ENCODE results near the gene FRRS1L. TPM values are rescaled to one million over a fixed set of nuclear protein-coding genes. Genes with fewer than 3 reads are reported as not detected.

Gene FRRS1L
- total and polyA plus RNA-seq, 2 of the 13 experiments (the other 11 are each of a cell fraction or from before 2014, with no cell fraction given), result 0.02 to 0.03 TPM

DNA sequence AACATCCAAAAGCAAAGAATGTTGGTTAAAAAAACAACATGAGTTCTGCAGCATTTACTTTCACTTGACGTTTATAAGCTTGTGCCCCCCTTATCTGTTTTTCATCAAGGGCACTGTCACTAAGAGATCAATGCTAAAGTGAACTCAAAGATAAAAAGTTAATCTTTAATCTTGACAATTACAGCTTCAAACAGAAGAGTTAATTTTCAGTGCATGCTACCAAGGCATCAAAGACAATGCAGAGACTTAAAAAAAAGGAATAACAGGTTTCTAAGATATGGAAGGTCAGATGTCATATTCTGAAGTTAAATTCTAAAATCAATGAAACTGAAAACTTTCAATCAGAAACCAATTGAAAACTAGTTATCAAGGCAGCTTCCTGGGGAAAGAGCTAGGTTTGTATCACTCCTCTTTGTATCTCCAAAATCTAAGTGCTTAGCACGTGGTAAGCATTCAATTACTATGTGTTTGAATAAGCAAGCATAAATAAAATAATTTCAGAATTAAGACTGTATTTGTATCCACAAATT is 84.9 kb downstream of the FRRS1L start:
- CTCF ChIA-PET (ENCODE audit: low intra/inter-chr PET ratio, low total read pairs), result no interaction called here
- peak overlapping the region; percentile 58 for H3K4me2 ChIP-seq (ENCODE audit: low read depth, low read length)
- peaks cover 4 to 42% of the 10 kb centered on the region in 2 experiments; a peak in 3 of 5 replicates for H3K36me3 ChIP-seq (replicated peaks in 1 of 2; ENCODE audit: control insufficient read depth in 1 of 2, insufficient read depth in 2 of 2, low read length in 2 of 2)
- WGBS (ENCODE audit: low lambda C conversion rate), result 1% methylated on average over 2 of the region's 2 CpGs
- ATAC-seq (peak; percentile 89), DNase-seq (ENCODE audit: low spot score) (peak; percentile 90), FAIRE-seq (peak; percentile 87)
- no peak overlapping the region for H3K9ac ChIP-seq (ENCODE audit: insufficient read depth, low read depth, low read length)
- no peaks in the 10 kb centered on the region for H4K20me1 ChIP-seq (ENCODE audit: insufficient read depth, low read length)
- BruUV-seq (replicated peaks), result no TSS peak
- H3K9me3 ChIP-seq (ENCODE audit: low read length), result no peaks in the 10 kb centered on the region
- in situ Hi-C loops (cut with HindIII; ENCODE audit: extremely low pct_ligation_motif_present, low pct_unique_long_range_greater_than_20kb), result loop anchor here (10.0 kb wide), 1 partner anchor 63 kb away; no protein-coding TSS in a partner anchor
- intact Hi-C loops (cut with micrococcal nuclease; ENCODE audit: unreplicated experiment), result loop anchor here (5.0 kb wide), 1 partner anchor 45 kb away; no protein-coding TSS in a partner anchor
- peaks cover 88% of the 10 kb centered on the region for H3K4me1 ChIP-seq (ENCODE audit: insufficient read depth, low read length)
- H3K4me3 ChIP-seq (replicated peaks in 1 of 3; ENCODE audit: insufficient read depth in 1 of 3, low read depth in 2 of 3, low read length in 3 of 3), result peak overlapping the region in 1 of 3 experiments; percentile 11; a peak in 1 of 6 replicates
- POLR2A ChIA-PET, result interaction anchor here (1.0 to 1.3 kb wide), 6 partner anchors 10 to 196 kb away, joined by 3 to 7 read pairs (median 4); partner anchors contain the start of gene TMEM245
- H3K79me2 ChIP-seq (ENCODE audit: insufficient read depth, low read length), result peaks cover 13% of the 10 kb centered on the region
- peak overlapping the region; percentile 62 for H3K27ac ChIP-seq (ENCODE audit: extremely low read length, insufficient read depth, low read length)
- no peak overlapping the region for H2AFZ ChIP-seq (ENCODE audit: low read length)
- no peaks in the 10 kb centered on the region for H3K27me3 ChIP-seq (ENCODE audit: control insufficient read depth in 1 of 2, insufficient read depth in 2 of 2, low read length in 2 of 2)
- TF ChIP-seq TOPORS (CRISPR knock-in tag; IDR thresholded peaks at IDR 0.05) (no peak), U2AF2 (IDR thresholded peaks at IDR 0.05; ENCODE audit: low read depth, low read length) (no peak), MEF2D (CRISPR knock-in tag; IDR thresholded peaks at IDR 0.05) (peak; percentile 86; the same call in 1 of the 2 replicates), HIC2 (CRISPR knock-in tag; IDR thresholded peaks at IDR 0.05; ENCODE audit: low read depth) (no peak), IKZF1 (IDR thresholded peaks at IDR 0.05) (no peak), ZNF263 (CRISPR knock-in tag; IDR thresholded peaks at IDR 0.05) (no peak), CC2D1A (CRISPR knock-in tag; IDR thresholded peaks at IDR 0.05) (no peak), IRF2 (CRISPR knock-in tag; IDR thresholded peaks at IDR 0.05) (no peak; the same call in 1 of the 2 replicates), KMT2A (CRISPR knock-in tag; IDR thresholded peaks at IDR 0.05) (no peak), ZNF234 (CRISPR knock-in tag; conservative IDR thresholded peaks at IDR 0.05) (no peak), GLMP (CRISPR knock-in tag; IDR thresholded peaks at IDR 0.05; ENCODE audit: borderline replicate concordance) (no peak), ELF3 (CRISPR knock-in tag; IDR thresholded peaks at IDR 0.05) (peak; percentile 29; the same call in 1 of the 2 replicates), HMG20A (CRISPR knock-in tag; IDR thresholded peaks at IDR 0.05; ENCODE audit: borderline replicate concordance) (peak; percentile 96)
- TF ChIP-seq, protein P1, sequence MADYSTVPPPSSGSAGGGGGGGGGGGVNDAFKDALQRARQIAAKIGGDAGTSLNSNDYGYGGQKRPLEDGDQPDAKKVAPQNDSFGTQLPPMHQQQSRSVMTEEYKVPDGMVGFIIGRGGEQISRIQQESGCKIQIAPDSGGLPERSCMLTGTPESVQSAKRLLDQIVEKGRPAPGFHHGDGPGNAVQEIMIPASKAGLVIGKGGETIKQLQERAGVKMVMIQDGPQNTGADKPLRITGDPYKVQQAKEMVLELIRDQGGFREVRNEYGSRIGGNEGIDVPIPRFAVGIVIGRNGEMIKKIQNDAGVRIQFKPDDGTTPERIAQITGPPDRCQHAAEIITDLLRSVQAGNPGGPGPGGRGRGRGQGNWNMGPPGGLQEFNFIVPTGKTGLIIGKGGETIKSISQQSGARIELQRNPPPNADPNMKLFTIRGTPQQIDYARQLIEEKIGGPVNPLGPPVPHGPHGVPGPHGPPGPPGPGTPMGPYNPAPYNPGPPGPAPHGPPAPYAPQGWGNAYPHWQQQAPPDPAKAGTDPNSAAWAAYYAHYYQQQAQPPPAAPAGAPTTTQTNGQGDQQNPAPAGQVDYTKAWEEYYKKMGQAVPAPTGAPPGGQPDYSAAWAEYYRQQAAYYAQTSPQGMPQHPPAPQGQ (CRISPR knock-in tag; IDR thresholded peaks at IDR 0.05; ENCODE audit: borderline replicate concordance), result no peak
- TF ChIP-seq, protein P2, sequence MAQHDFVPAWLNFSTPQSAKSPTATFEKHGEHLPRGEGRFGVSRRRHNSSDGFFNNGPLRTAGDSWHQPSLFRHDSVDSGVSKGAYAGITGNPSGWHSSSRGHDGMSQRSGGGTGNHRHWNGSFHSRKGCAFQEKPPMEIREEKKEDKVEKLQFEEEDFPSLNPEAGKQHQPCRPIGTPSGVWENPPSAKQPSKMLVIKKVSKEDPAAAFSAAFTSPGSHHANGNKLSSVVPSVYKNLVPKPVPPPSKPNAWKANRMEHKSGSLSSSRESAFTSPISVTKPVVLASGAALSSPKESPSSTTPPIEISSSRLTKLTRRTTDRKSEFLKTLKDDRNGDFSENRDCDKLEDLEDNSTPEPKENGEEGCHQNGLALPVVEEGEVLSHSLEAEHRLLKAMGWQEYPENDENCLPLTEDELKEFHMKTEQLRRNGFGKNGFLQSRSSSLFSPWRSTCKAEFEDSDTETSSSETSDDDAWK (CRISPR knock-in tag; IDR thresholded peaks at IDR 0.05), result no peak
- TF ChIP-seq, protein P3, sequence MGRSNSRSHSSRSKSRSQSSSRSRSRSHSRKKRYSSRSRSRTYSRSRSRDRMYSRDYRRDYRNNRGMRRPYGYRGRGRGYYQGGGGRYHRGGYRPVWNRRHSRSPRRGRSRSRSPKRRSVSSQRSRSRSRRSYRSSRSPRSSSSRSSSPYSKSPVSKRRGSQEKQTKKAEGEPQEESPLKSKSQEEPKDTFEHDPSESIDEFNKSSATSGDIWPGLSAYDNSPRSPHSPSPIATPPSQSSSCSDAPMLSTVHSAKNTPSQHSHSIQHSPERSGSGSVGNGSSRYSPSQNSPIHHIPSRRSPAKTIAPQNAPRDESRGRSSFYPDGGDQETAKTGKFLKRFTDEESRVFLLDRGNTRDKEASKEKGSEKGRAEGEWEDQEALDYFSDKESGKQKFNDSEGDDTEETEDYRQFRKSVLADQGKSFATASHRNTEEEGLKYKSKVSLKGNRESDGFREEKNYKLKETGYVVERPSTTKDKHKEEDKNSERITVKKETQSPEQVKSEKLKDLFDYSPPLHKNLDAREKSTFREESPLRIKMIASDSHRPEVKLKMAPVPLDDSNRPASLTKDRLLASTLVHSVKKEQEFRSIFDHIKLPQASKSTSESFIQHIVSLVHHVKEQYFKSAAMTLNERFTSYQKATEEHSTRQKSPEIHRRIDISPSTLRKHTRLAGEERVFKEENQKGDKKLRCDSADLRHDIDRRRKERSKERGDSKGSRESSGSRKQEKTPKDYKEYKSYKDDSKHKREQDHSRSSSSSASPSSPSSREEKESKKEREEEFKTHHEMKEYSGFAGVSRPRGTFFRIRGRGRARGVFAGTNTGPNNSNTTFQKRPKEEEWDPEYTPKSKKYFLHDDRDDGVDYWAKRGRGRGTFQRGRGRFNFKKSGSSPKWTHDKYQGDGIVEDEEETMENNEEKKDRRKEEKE (IDR thresholded peaks at IDR 0.05), result no peak

All from HepG2 (cell line).